PC-3 (cell line): ENCODE results near the gene DNAH17.

Source experiments
- CTCF ChIP-seq: fragments of 300-600 bp; sonication (generic); conservative IDR thresholded peaks from 2 replicates; pipeline ENCODE4 v1.5.1; 2017; ENCODE audit warnings: antibody characterized with exemption, low read depth, mild to moderate bottlenecking, low read length
- EZH2 ChIP-seq: fragments of 300-600 bp; sonication (generic); IDR thresholded peaks from one replicate; pipeline ENCODE4 v1.6.1; 2017; ENCODE audit warnings: antibody characterized with exemption, mild to moderate bottlenecking, low read length; ENCODE audit not compliant: unreplicated experiment
- EZH2phosphoT487 ChIP-seq: fragments of 300-600 bp; sonication (generic); IDR thresholded peaks from 2 replicates; pipeline ENCODE4 v1.6.1; 2018; ENCODE audit warnings: mild to moderate bottlenecking, antibody characterized with exemption, low read length, borderline replicate concordance

DNA sequence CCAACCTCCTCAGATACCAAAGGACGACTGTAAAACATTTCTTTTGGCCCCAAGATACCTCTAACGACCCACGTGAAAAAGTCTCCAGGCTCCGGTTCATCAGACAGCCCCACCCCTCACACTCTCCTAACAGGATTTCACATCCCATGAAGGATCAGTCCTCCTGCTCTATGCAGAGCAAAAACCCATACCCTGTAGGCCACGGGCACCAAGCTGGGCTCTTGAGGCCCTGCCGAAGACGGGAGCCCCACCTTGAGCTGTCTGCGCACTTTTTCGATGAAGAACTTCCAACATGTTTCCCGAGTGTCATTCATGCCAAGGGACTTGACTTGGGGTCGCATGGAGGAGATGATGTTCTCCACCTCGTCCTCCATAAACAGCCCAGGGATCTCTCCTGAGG is 108.8 kb downstream of the DNAH17 start:
- TF ChIP-seq CTCF (no peak), EZH2 (no peak), EZH2phosphoT487 (no peak)
